Activated CD8-positive, alpha-beta T cell treated with anti-CD3 and anti-CD28 coated beads for 36 hours (primary cell): ENCODE measurements around the gene GCNT2. TPM values are rescaled to one million over a fixed set of nuclear protein-coding genes. Genes with fewer than 3 reads are reported as not detected.
"Not testable (repeated sequence)": the region's sequence is repeated elsewhere in the genome, so short reads cannot be mapped to it uniquely, and the experiment has no call there.

Experiments used
- ATAC-seq: fragments of 200-7000 bp; cut with Tn5 transposase; one replicate; pipeline ENCODE4 v1.10.0; 2021; ENCODE audit warnings: mild to moderate bottlenecking, moderate library complexity
- CTCF ChIA-PET: fragments of 350-600 bp; sonication (Branson Sonifier 250); formaldehyde crosslinking; loops from one replicate; lab custom pipeline; 2021; ENCODE audit warnings: antibody characterized with exemption; lab: Charles Lee
- POLR2A ChIA-PET: fragments of 350-600 bp; sonication (Branson Sonifier 250); formaldehyde crosslinking; loops from one replicate; lab custom pipeline; 2021; ENCODE audit warnings: antibody characterized with exemption; lab: Charles Lee
- DNase-seq: peaks from one replicate; pipeline ENCODE4 v3.0.0-alpha.2; 2020
- H3K27ac Mint-ChIP-seq: one replicate; pipeline ENCODE4 v1.8.0; 2021; ENCODE audit warnings: mild to moderate bottlenecking, mixed read lengths
- H3K27me3 Mint-ChIP-seq: one replicate; pipeline ENCODE4 v1.8.0; 2021; ENCODE audit warnings: mixed read lengths
- H3K36me3 Mint-ChIP-seq: one replicate; pipeline ENCODE4 v1.8.0; 2021; ENCODE audit warnings: low read depth, mixed read lengths
- H3K4me1 Mint-ChIP-seq: one replicate; pipeline ENCODE4 v1.8.0; 2021; ENCODE audit warnings: low read depth, mixed read lengths
- H3K4me3 Mint-ChIP-seq: one replicate; pipeline ENCODE4 v1.8.0; 2021; ENCODE audit warnings: mild to moderate bottlenecking, moderate library complexity, mixed read lengths
- H3K9me3 Mint-ChIP-seq: one replicate; pipeline ENCODE4 v1.8.0; 2021; ENCODE audit warnings: mixed read lengths
- CTCF ChIP-seq: fragments of 200-600 bp; IDR thresholded peaks from one replicate; pipeline ENCODE4 v1.8.0; 2022; ENCODE audit warnings: antibody characterized with exemption, mild to moderate bottlenecking
- intact Hi-C: fragments of 100-400 bp; cut with micrococcal nuclease; formaldehyde crosslinking; loops from one replicate; pipeline ENCODE4 v1.10.0; 2022
- total RNA-seq, 2 experiments: library from RNA; stranded (reverse); gene quantifications; one replicate each; pipeline ENCODE4 v1.2.3, GENCODE V29; 2021

GCNT2 gene
- total RNA-seq, 2 experiments from 2014 or later: 2.3 to 2.7 TPM

- no peaks in the 10 kb centered on the region for H3K36me3 Mint-ChIP-seq
- intact Hi-C loops: no loop called here
- ChIA-PET CTCF (interaction anchor here (1.2 kb wide), 1 partner anchor 9 kb away, joined by 6 read pairs; no protein-coding TSS in a partner anchor), POLR2A (no interaction called here)
- no peaks in the 10 kb centered on the region for H3K27me3 Mint-ChIP-seq
- H3K9me3 Mint-ChIP-seq: no peaks in the 10 kb centered on the region
- DNase-seq: no peak
- no peak for TF ChIP-seq CTCF
- ATAC-seq: no peak
- H3K4me1 Mint-ChIP-seq: no peaks in the 10 kb centered on the region
- H3K27ac Mint-ChIP-seq: no peak overlapping the region
- no peak overlapping the region for H3K4me3 Mint-ChIP-seq
These were observed 33.4 kb upstream of the GCNT2 start for GRCh38 chr6:10487668-10488327.

GRCh38 chr6:10491463-10491862 is 29.7 kb upstream of the GCNT2 start:
- POLR2A ChIA-PET: no interaction called here
- Mint-ChIP-seq H3K27me3 (peaks cover 5% of the 10 kb centered on the region), H3K4me1 (no peaks in the 10 kb centered on the region), H3K27ac (no peak overlapping the region), H3K4me3 (no peak overlapping the region), H3K36me3 (no peaks in the 10 kb centered on the region), H3K9me3 (no peaks in the 10 kb centered on the region)
- intact Hi-C loops: no loop called here
- TF ChIP-seq CTCF: no peak
- ATAC-seq (no peak), DNase-seq (no peak)
- CTCF ChIA-PET: interaction anchor here (1.3 kb wide), 1 partner anchor 12 kb away, joined by 3 read pairs; no protein-coding TSS in a partner anchor

- CTCF ChIA-PET: interaction anchor here (1.3 kb wide), 1 partner anchor 13 kb away, joined by 3 read pairs; no protein-coding TSS in a partner anchor
- DNase-seq, intact Hi-C loops, ATAC-seq, H3K4me1 Mint-ChIP-seq, H3K9me3 Mint-ChIP-seq, H3K27ac Mint-ChIP-seq, POLR2A ChIA-PET, H3K4me3 Mint-ChIP-seq, H3K36me3 Mint-ChIP-seq, H3K27me3 Mint-ChIP-seq: not testable (repeated sequence)
These were observed 29.2 kb upstream of the GCNT2 start for GRCh38 chr6:10491905-10492304.

GRCh38 chr6:10495029-10495428 is 26.1 kb upstream of the GCNT2 start:
- Mint-ChIP-seq H3K4me3 (no peak overlapping the region), H3K9me3 (no peaks in the 10 kb centered on the region), H3K36me3 (no peaks in the 10 kb centered on the region), H3K27me3 (peaks cover 14% of the 10 kb centered on the region), H3K4me1 (no peaks in the 10 kb centered on the region), H3K27ac (no peak overlapping the region)
- DNase-seq (no peak), ATAC-seq (no peak)
- no peak for TF ChIP-seq CTCF
- intact Hi-C loops: no loop called here
- ChIA-PET POLR2A (no interaction called here), CTCF (no interaction called here)

- intact Hi-C loops: no loop called here
- no peak for DNase-seq
- Mint-ChIP-seq H3K4me3 (no peak overlapping the region), H3K27me3 (peaks cover 2% of the 10 kb centered on the region), H3K36me3 (no peaks in the 10 kb centered on the region), H3K9me3 (no peaks in the 10 kb centered on the region), H3K4me1 (no peaks in the 10 kb centered on the region), H3K27ac (no peak overlapping the region)
- ChIA-PET POLR2A (no interaction called here), CTCF (interaction anchor here (1.2 kb wide), 1 partner anchor 27 kb away, joined by 6 read pairs; no protein-coding TSS in a partner anchor)
- no peak for ATAC-seq
- no peak for TF ChIP-seq CTCF
These were observed 15.6 kb upstream of the GCNT2 start for GRCh38 chr6:10505529-10505928.
